ENCODE measurements around the gene PIK3CA.

- no peak for TF ChIP-seq CTCF (conservative IDR thresholded peaks at IDR 0.05)
- no peak for TF ChIP-seq ZFX (IDR thresholded peaks at IDR 0.05)
These were observed 40.1 kb upstream of the PIK3CA start for GRCh38 chr3:179108086-179108485.

All from C4-2B (cell line).